AG04450 (cell line): ENCODE data around the gene AMN. TPM values are rescaled to one million over a fixed set of nuclear protein-coding genes. Genes with fewer than 3 reads are reported as not detected.

Experiments
- CTCF ChIA-PET: fragments of 300-600, 350-600 bp; formaldehyde crosslinking; extraction: SDS; loops from one replicate; lab custom pipeline; 2022; ENCODE audit warnings: antibody characterized with exemption, inconsistent platforms; lab: Charles Lee
- POLR2A ChIA-PET: fragments of 350-600 bp; formaldehyde crosslinking; extraction: SDS; loops from one replicate; lab custom pipeline; 2021; ENCODE audit warnings: antibody characterized with exemption, inconsistent platforms; lab: Yijun Ruan, JAX
- DNase-seq: peaks from one replicate; pipeline ENCODE4 v3.0.0-alpha.2; 2011; ENCODE audit warnings: low read depth, low spot score
- H3K27ac ChIP-seq: one replicate; pipeline ENCODE4 v1.5.1; 2012; ENCODE audit warnings: low read depth, low read length, control low read depth
- H3K27me3 ChIP-seq: one replicate; pipeline ENCODE4 v1.6.0; 2012; ENCODE audit warnings: low read length; ENCODE audit not compliant: control insufficient read depth, insufficient read depth
- H3K4me3 ChIP-seq: 2 replicates; pipeline ENCODE4 v1.5.1; 2011; ENCODE audit warnings: mild to moderate bottlenecking, low read depth, low read length, control low read depth
- H3K9me3 ChIP-seq: 2 replicates; pipeline ENCODE4 v1.5.1; 2012; ENCODE audit warnings: low read length; ENCODE audit not compliant: control insufficient read depth, insufficient read depth
- CTCF ChIP-seq: IDR thresholded peaks from 2 replicates; pipeline ENCODE4 v1.5.1; 2011; ENCODE audit warnings: low read depth, low read length, control low read depth, inconsistent platforms
- polyA plus RNA-seq: library from polyadenylated mRNA; depleted of rRNA; stranded (reverse); fragments of >200 nt; gene quantifications from 2 replicates; pipeline ENCODE4 v1.2.3, GENCODE V29; 2011

The AMN gene
- polyA plus RNA-seq, 1 experiment: 0.06 TPM

DNA sequence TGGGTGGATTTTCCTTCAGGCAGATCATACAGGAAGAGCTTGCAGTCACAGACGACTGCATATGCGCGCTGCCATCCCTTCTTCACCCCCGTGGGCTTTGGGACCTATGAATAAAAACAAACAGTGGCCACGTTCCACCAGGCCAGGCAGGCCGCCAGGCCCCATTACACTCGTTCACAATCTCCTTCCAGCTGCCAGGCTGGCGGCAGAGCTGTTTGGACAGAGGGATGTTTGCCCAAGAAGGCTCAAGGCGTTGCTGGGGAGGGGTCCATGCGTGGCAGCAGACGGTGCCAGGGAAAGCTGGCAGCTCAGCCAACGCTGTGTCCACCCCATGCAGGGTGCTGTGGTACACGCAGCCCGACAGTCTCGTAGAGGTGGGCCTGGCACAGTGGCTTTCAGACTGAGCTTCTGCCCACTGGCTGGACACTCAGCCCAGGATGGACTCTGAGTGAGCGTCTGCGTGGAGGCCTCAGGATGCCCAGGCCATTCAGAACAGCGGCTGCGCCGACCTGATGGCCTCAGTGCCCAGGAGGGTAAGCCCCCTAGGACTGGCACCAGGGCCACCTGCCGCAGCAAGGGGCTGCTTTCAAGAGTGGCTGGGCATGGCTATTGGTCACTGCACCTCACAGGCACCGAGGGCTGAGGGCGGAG lies 27.5 kb downstream of the AMN start:
- TF ChIP-seq CTCF: no peak
- DNase-seq: no peak

DNA sequence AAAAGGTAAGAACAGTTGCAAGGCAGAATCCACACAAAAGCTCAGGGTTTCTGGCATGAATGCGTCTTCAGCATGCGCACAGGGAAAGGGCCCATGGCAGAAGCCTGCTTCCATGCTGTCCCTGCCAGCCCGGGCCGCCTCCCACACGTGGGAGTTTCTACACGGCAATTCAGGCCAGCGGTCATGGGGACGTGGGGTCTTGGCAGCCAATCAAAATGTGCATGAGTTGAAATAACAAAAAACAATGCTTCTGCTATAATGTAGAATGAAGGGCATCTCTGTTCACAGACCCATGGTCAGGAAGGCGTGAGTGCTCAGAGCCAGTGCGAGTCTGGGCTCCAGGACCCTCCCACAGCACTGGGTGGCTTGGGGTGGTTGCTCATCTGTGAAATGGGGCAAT lies 28.6 kb downstream of the AMN start:
- Histone ChIP-seq H3K9me3 (no peaks in the 10 kb centered on the region; the same call in 1 of the 2 replicates), H3K27me3 (no peaks in the 10 kb centered on the region), H3K27ac (no peak overlapping the region), H3K4me3 (no peak overlapping the region)
- ChIA-PET CTCF (no interaction called here), POLR2A (no interaction called here)
- no peak for TF ChIP-seq CTCF
- no peak for DNase-seq

More for the DNA sequence above, 27.5 kb downstream of the AMN start:
- no peaks in the 10 kb centered on the region for H3K27me3 ChIP-seq
- no peak overlapping the region for H3K27ac ChIP-seq
- H3K4me3 ChIP-seq: no peak overlapping the region
- POLR2A ChIA-PET: no interaction called here
- no peaks in the 10 kb centered on the region; the same call in 1 of the 2 replicates for H3K9me3 ChIP-seq
- CTCF ChIA-PET: interaction anchor here (1.0 to 1.6 kb wide), 2 partner anchors 176 to 255 kb away, joined by 7 read pairs; no protein-coding TSS in a partner anchor

GRCh38 chr14:102951799-102952198 lies 29.3 kb downstream of the AMN start:
- TF ChIP-seq CTCF: no peak
- Histone ChIP-seq H3K9me3 (no peaks in the 10 kb centered on the region; the same call in 1 of the 2 replicates), H3K4me3 (no peak overlapping the region), H3K27me3 (no peaks in the 10 kb centered on the region), H3K27ac (peak overlapping the region; percentile 21)
- ChIA-PET POLR2A (no interaction called here), CTCF (no interaction called here)
- DNase-seq: no peak

GRCh38 chr14:102952276-102952675 lies 29.8 kb downstream of the AMN start:
- no peaks in the 10 kb centered on the region; the same call in 1 of the 2 replicates for H3K9me3 ChIP-seq
- H3K27me3 ChIP-seq: no peaks in the 10 kb centered on the region
- no peak overlapping the region for H3K4me3 ChIP-seq
- peak overlapping the region; percentile 21 for H3K27ac ChIP-seq
- no peak for TF ChIP-seq CTCF
- DNase-seq: no peak
- CTCF ChIA-PET: interaction anchor here (0.6 to 0.8 kb wide), 2 partner anchors 258 to 475 kb away, joined by 3 read pairs; no protein-coding TSS in a partner anchor
- POLR2A ChIA-PET: no interaction called here

DNA sequence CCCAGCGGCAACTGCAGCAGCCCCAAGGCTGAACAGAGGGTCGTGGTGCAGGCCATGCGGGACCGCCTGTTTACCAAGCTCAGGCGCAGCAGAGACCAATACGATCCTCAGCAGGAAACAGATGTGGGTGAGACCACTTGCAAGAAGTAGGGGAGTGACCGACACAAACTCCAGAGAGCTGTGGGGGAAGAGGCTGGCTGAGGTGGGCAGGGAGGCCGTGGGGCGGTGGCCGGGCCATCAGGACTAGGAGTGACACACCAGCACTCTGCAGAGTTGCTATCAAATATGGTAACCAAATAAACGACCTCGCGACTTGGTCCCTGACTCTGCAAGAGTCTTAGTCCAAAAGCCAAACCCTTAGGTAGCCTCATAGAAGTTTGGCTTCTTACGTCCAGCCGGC lies 30.6 kb downstream of the AMN start:
- Histone ChIP-seq H3K4me3 (no peak overlapping the region), H3K9me3 (no peaks in the 10 kb centered on the region; the same call in 1 of the 2 replicates), H3K27me3 (no peaks in the 10 kb centered on the region), H3K27ac (no peak overlapping the region)
- CTCF ChIA-PET: interaction anchor here (0.6 to 0.8 kb wide), 2 partner anchors 259 to 474 kb away, joined by 3 read pairs; no protein-coding TSS in a partner anchor
- no peak for TF ChIP-seq CTCF
- DNase-seq: no peak
- POLR2A ChIA-PET: no interaction called here
